Measurements from ENCODE around the gene RNF14.
"Not testable (repeated sequence)": the region's sequence is repeated elsewhere in the genome, so short reads cannot be mapped to it uniquely, and the experiment has no call there.

Gene RNF14

GRCh38 chr5:142016556-142016955 is 47.7 kb downstream of the RNF14 start:
- no peak for FAIRE-seq

- FAIRE-seq = no peak
Observed at GRCh38 chr5:142017832-142018427, 49.0 kb downstream of the RNF14 start.

GRCh38 chr5:142020122-142020659 is 51.3 kb downstream of the RNF14 start:
- FAIRE-seq = no peak

GRCh38 chr5:142023836-142024235 is 54.9 kb downstream of the RNF14 start:
- FAIRE-seq = no peak

- FAIRE-seq = no peak
Observed at GRCh38 chr5:142024771-142025304, 55.9 kb downstream of the RNF14 start.

- FAIRE-seq = no peak
Observed at GRCh38 chr5:142025637-142026036, 56.7 kb downstream of the RNF14 start.

GRCh38 chr5:142032150-142032549 is 63.2 kb downstream of the RNF14 start:
- FAIRE-seq = no peak

- no peak for FAIRE-seq
Observed at GRCh38 chr5:142032747-142033631, 64.1 kb downstream of the RNF14 start.

GRCh38 chr5:142033632-142034567 is 65.0 kb downstream of the RNF14 start:
- FAIRE-seq = not testable (repeated sequence)

- FAIRE-seq = no peak
Observed at GRCh38 chr5:142034994-142035393, 66.1 kb downstream of the RNF14 start.

GRCh38 chr5:142036918-142037317 is 68.0 kb downstream of the RNF14 start:
- FAIRE-seq = no peak

- FAIRE-seq = not testable (repeated sequence)
Observed at GRCh38 chr5:142037599-142037998, 68.7 kb downstream of the RNF14 start.

GRCh38 chr5:142038735-142039134 is 69.8 kb downstream of the RNF14 start:
- no peak for FAIRE-seq
